HG03575 (cell line): ENCODE results near the gene FOSL2.
"Not testable (repeated sequence)": the region's sequence is repeated elsewhere in the genome, so short reads cannot be mapped to it uniquely, and the experiment has no call there.

Source experiments
- ATAC-seq: cut with Tn5 transposase; IDR thresholded peaks from one replicate; pipeline ENCODE4 v1.9.1; 2021; ENCODE audit not compliant: unreplicated experiment, insufficient number of reproducible peaks, low FRiP score; ENCODE audit errors: extremely low read depth

Gene FOSL2

GRCh38 chr2:28369358-28369757 is 23.3 kb upstream of the FOSL2 start:
- ATAC-seq: no peak

- ATAC-seq: no peak
Observed at GRCh38 chr2:28370354-28370753, 22.3 kb upstream of the FOSL2 start.

- ATAC-seq: not testable (repeated sequence)
Observed at GRCh38 chr2:28371728-28372127, 20.9 kb upstream of the FOSL2 start.

- no peak for ATAC-seq
Observed at GRCh38 chr2:28373854-28374253, 18.8 kb upstream of the FOSL2 start.

- ATAC-seq: no peak
Observed at GRCh38 chr2:28374331-28374730, 18.3 kb upstream of the FOSL2 start.

- ATAC-seq: no peak
Observed at GRCh38 chr2:28375236-28375635, 17.4 kb upstream of the FOSL2 start.

GRCh38 chr2:28375742-28376631 is 16.7 kb upstream of the FOSL2 start:
- no peak for ATAC-seq

- ATAC-seq: no peak
Observed at GRCh38 chr2:28377195-28377816, 15.4 kb upstream of the FOSL2 start.

- no peak for ATAC-seq
Observed at GRCh38 chr2:28377984-28378678, 14.5 kb upstream of the FOSL2 start.

- no peak for ATAC-seq
Observed at GRCh38 chr2:28378679-28379584, 13.7 kb upstream of the FOSL2 start.

GRCh38 chr2:28380219-28380618 is 12.4 kb upstream of the FOSL2 start:
- no peak for ATAC-seq

GRCh38 chr2:28381225-28382180 is 11.2 kb upstream of the FOSL2 start:
- no peak for ATAC-seq

GRCh38 chr2:28382755-28383154 is 9.9 kb upstream of the FOSL2 start:
- ATAC-seq: no peak

GRCh38 chr2:28387082-28387960 is 5.3 kb upstream of the FOSL2 start:
- no peak for ATAC-seq

- no peak for ATAC-seq
Observed at GRCh38 chr2:28389399-28390240, 3.0 kb upstream of the FOSL2 start.

GRCh38 chr2:28390241-28390745 is 2.4 kb upstream of the FOSL2 start:
- no peak for ATAC-seq
